ENCODE results near the gene IGF1R.

IGF1R gene

GRCh38 chr15:98745650-98746374 lies 97.5 kb downstream of the IGF1R start:
- no peak overlapping the region for H3K4me3 ChIP-seq (ENCODE audit: low read length)
- H3K36me3 ChIP-seq (ENCODE audit: insufficient read depth, low read length), result no peaks in the 10 kb centered on the region
- no peak overlapping the region for H2AFZ ChIP-seq (ENCODE audit: low read depth, low read length)
- no peaks in the 10 kb centered on the region for H3K9me3 ChIP-seq (ENCODE audit: low read length)
- H3K27me3 ChIP-seq (ENCODE audit: insufficient read depth, low read length), result no peaks in the 10 kb centered on the region
- H3K4me1 ChIP-seq (ENCODE audit: insufficient read depth, low read length), result no peaks in the 10 kb centered on the region

GRCh38 chr15:98746375-98747155 lies 98.2 kb downstream of the IGF1R start:
- no peaks in the 10 kb centered on the region for H3K36me3 ChIP-seq (ENCODE audit: insufficient read depth, low read length)
- no peaks in the 10 kb centered on the region for H3K27me3 ChIP-seq (ENCODE audit: insufficient read depth, low read length)
- no peaks in the 10 kb centered on the region for H3K9me3 ChIP-seq (ENCODE audit: low read length)
- H2AFZ ChIP-seq (ENCODE audit: low read depth, low read length), result no peak overlapping the region
- H3K4me3 ChIP-seq (ENCODE audit: low read length), result no peak overlapping the region
- H3K4me1 ChIP-seq (ENCODE audit: insufficient read depth, low read length), result no peaks in the 10 kb centered on the region

GRCh38 chr15:98751767-98752166 lies 103.4 kb downstream of the IGF1R start:
- Histone ChIP-seq H3K36me3 (ENCODE audit: insufficient read depth, low read length) (no peaks in the 10 kb centered on the region), H3K4me3 (ENCODE audit: low read length) (no peak overlapping the region), H3K9me3 (ENCODE audit: low read length) (no peaks in the 10 kb centered on the region), H3K27me3 (ENCODE audit: insufficient read depth, low read length) (no peaks in the 10 kb centered on the region), H3K4me1 (ENCODE audit: insufficient read depth, low read length) (peaks cover 12% of the 10 kb centered on the region), H2AFZ (ENCODE audit: low read depth, low read length) (no peak overlapping the region)

- Histone ChIP-seq H2AFZ (ENCODE audit: low read depth, low read length) (no peak overlapping the region), H3K4me3 (ENCODE audit: low read length) (peak overlapping the region; percentile 11), H3K36me3 (ENCODE audit: insufficient read depth, low read length) (no peaks in the 10 kb centered on the region), H3K4me1 (ENCODE audit: insufficient read depth, low read length) (peaks cover 12% of the 10 kb centered on the region), H3K9me3 (ENCODE audit: low read length) (no peaks in the 10 kb centered on the region), H3K27me3 (ENCODE audit: insufficient read depth, low read length) (no peaks in the 10 kb centered on the region)
Observed at GRCh38 chr15:98753726-98754656, 105.7 kb downstream of the IGF1R start.

- Histone ChIP-seq H2AFZ (ENCODE audit: low read depth, low read length) (no peak overlapping the region), H3K4me1 (ENCODE audit: insufficient read depth, low read length) (peaks cover 12% of the 10 kb centered on the region), H3K9me3 (ENCODE audit: low read length) (no peaks in the 10 kb centered on the region), H3K36me3 (ENCODE audit: insufficient read depth, low read length) (no peaks in the 10 kb centered on the region), H3K4me3 (ENCODE audit: low read length) (no peak overlapping the region), H3K27me3 (ENCODE audit: insufficient read depth, low read length) (no peaks in the 10 kb centered on the region)
Observed at GRCh38 chr15:98754657-98755022, 106.3 kb downstream of the IGF1R start.

GRCh38 chr15:98755138-98755537 lies 106.8 kb downstream of the IGF1R start:
- peaks cover 12% of the 10 kb centered on the region for H3K4me1 ChIP-seq (ENCODE audit: insufficient read depth, low read length)
- no peak overlapping the region for H3K4me3 ChIP-seq (ENCODE audit: low read length)
- no peaks in the 10 kb centered on the region for H3K27me3 ChIP-seq (ENCODE audit: insufficient read depth, low read length)
- no peak overlapping the region for H2AFZ ChIP-seq (ENCODE audit: low read depth, low read length)
- no peaks in the 10 kb centered on the region for H3K9me3 ChIP-seq (ENCODE audit: low read length)
- H3K36me3 ChIP-seq (ENCODE audit: insufficient read depth, low read length), result no peaks in the 10 kb centered on the region

- no peak overlapping the region for H2AFZ ChIP-seq (ENCODE audit: low read depth, low read length)
- no peaks in the 10 kb centered on the region for H3K27me3 ChIP-seq (ENCODE audit: insufficient read depth, low read length)
- peaks cover 12% of the 10 kb centered on the region for H3K4me1 ChIP-seq (ENCODE audit: insufficient read depth, low read length)
- no peak overlapping the region for H3K4me3 ChIP-seq (ENCODE audit: low read length)
- no peaks in the 10 kb centered on the region for H3K36me3 ChIP-seq (ENCODE audit: insufficient read depth, low read length)
- no peaks in the 10 kb centered on the region for H3K9me3 ChIP-seq (ENCODE audit: low read length)
Observed at GRCh38 chr15:98755781-98756180, 107.4 kb downstream of the IGF1R start.

- Histone ChIP-seq H2AFZ (ENCODE audit: low read depth, low read length) (no peak overlapping the region), H3K4me3 (ENCODE audit: low read length) (no peak overlapping the region), H3K36me3 (ENCODE audit: insufficient read depth, low read length) (no peaks in the 10 kb centered on the region), H3K9me3 (ENCODE audit: low read length) (no peaks in the 10 kb centered on the region), H3K27me3 (ENCODE audit: insufficient read depth, low read length) (no peaks in the 10 kb centered on the region), H3K4me1 (ENCODE audit: insufficient read depth, low read length) (peaks cover 12% of the 10 kb centered on the region)
Observed at GRCh38 chr15:98758224-98758623, 109.9 kb downstream of the IGF1R start.

- H3K9me3 ChIP-seq (ENCODE audit: low read length), result no peaks in the 10 kb centered on the region
- no peaks in the 10 kb centered on the region for H3K27me3 ChIP-seq (ENCODE audit: insufficient read depth, low read length)
- no peak overlapping the region for H3K4me3 ChIP-seq (ENCODE audit: low read length)
- H3K4me1 ChIP-seq (ENCODE audit: insufficient read depth, low read length), result peaks cover 7% of the 10 kb centered on the region
- H3K36me3 ChIP-seq (ENCODE audit: insufficient read depth, low read length), result no peaks in the 10 kb centered on the region
- H2AFZ ChIP-seq (ENCODE audit: low read depth, low read length), result no peak overlapping the region
Observed at GRCh38 chr15:98759277-98759676, 110.9 kb downstream of the IGF1R start.

GRCh38 chr15:98760112-98760826 lies 111.9 kb downstream of the IGF1R start:
- H3K36me3 ChIP-seq (ENCODE audit: insufficient read depth, low read length), result no peaks in the 10 kb centered on the region
- H3K4me3 ChIP-seq (ENCODE audit: low read length), result no peak overlapping the region
- no peaks in the 10 kb centered on the region for H3K27me3 ChIP-seq (ENCODE audit: insufficient read depth, low read length)
- no peaks in the 10 kb centered on the region for H3K9me3 ChIP-seq (ENCODE audit: low read length)
- no peak overlapping the region for H2AFZ ChIP-seq (ENCODE audit: low read depth, low read length)
- peaks cover 5% of the 10 kb centered on the region for H3K4me1 ChIP-seq (ENCODE audit: insufficient read depth, low read length)

- Histone ChIP-seq H2AFZ (ENCODE audit: low read depth, low read length) (no peak overlapping the region), H3K9me3 (ENCODE audit: low read length) (peaks cover 2% of the 10 kb centered on the region), H3K4me1 (ENCODE audit: insufficient read depth, low read length) (peaks cover 5% of the 10 kb centered on the region), H3K27me3 (ENCODE audit: insufficient read depth, low read length) (no peaks in the 10 kb centered on the region), H3K36me3 (ENCODE audit: insufficient read depth, low read length) (no peaks in the 10 kb centered on the region), H3K4me3 (ENCODE audit: low read length) (no peak overlapping the region)
Observed at GRCh38 chr15:98760975-98761374, 112.6 kb downstream of the IGF1R start.

- H3K36me3 ChIP-seq (ENCODE audit: insufficient read depth, low read length), result no peaks in the 10 kb centered on the region
- H3K9me3 ChIP-seq (ENCODE audit: low read length), result peaks cover 2% of the 10 kb centered on the region
Observed at GRCh38 chr15:98763179-98763578, 114.8 kb downstream of the IGF1R start.

More at GRCh38 chr15:98763179-98763578, 114.8 kb downstream of the IGF1R start:
- Histone ChIP-seq H3K4me3 (ENCODE audit: low read length) (no peak overlapping the region), H3K27me3 (ENCODE audit: insufficient read depth, low read length) (no peaks in the 10 kb centered on the region), H3K4me1 (ENCODE audit: insufficient read depth, low read length) (peaks cover 5% of the 10 kb centered on the region), H2AFZ (ENCODE audit: low read depth, low read length) (no peak overlapping the region)
